PC-9 (cell line): ENCODE measurements around the gene BRMS1.

ENCODE experiments used
- CTCF ChIP-seq: fragments of 200-600 bp; sonication (generic); conservative IDR thresholded peaks from 2 replicates; pipeline ENCODE4 v1.6.1; 2017; ENCODE audit warnings: mixed run types, antibody characterized with exemption, mild to moderate bottlenecking, moderate library complexity
- EZH2 ChIP-seq: fragments of 200-600 bp; sonication (generic); IDR thresholded peaks from 2 replicates; pipeline ENCODE4 v1.8.0; 2017; ENCODE audit warnings: antibody characterized with exemption, low read depth

GRCh38 chr11:66335531-66336233, 9.2 kb downstream of the BRMS1 start:
- no peak for TF ChIP-seq CTCF
- no peak for TF ChIP-seq EZH2
